AG08395 (cell line): Measurements from ENCODE around the gene CASK.
A peak's percentile ranks its signal among the peaks of the same experiment; 100 is the strongest.

Experiments used
- DNase-seq: peaks from one replicate; pipeline ENCODE4 v3.0.0; 2012; ENCODE audit warnings: mixed read lengths, low spot score

Gene CASK

GRCh38 chrX:41827886-41828285, 95.5 kb downstream of the CASK start:
- peak; percentile 9 for DNase-seq

GRCh38 chrX:41825796-41826195, 97.6 kb downstream of the CASK start:
- DNase-seq, result no peak

GRCh38 chrX:41824551-41824950, 98.8 kb downstream of the CASK start:
- DNase-seq, result peak; percentile 46

GRCh38 chrX:41823402-41823801, 100.0 kb downstream of the CASK start:
- peak; percentile 5 for DNase-seq

GRCh38 chrX:41822892-41823291, 100.5 kb downstream of the CASK start:
- DNase-seq, result no peak

GRCh38 chrX:41808047-41808446, 115.3 kb downstream of the CASK start:
- DNase-seq, result no peak

GRCh38 chrX:41802958-41803357, 120.4 kb downstream of the CASK start:
- no peak for DNase-seq

GRCh38 chrX:41799661-41800060, 123.7 kb downstream of the CASK start:
- DNase-seq, result no peak

GRCh38 chrX:41796577-41796976, 126.8 kb downstream of the CASK start:
- DNase-seq, result no peak

GRCh38 chrX:41796046-41796445, 127.3 kb downstream of the CASK start:
- DNase-seq, result no peak

GRCh38 chrX:41789374-41789773, 134.0 kb downstream of the CASK start:
- no peak for DNase-seq

- DNase-seq, result no peak
Observed at GRCh38 chrX:41785685-41786084, 137.7 kb downstream of the CASK start.

GRCh38 chrX:41781500-41781899, 141.9 kb downstream of the CASK start:
- peak; percentile 61 for DNase-seq

- DNase-seq, result no peak
Observed at GRCh38 chrX:41779941-41780340, 143.4 kb downstream of the CASK start.

GRCh38 chrX:41779030-41779564, 144.3 kb downstream of the CASK start:
- peak; percentile 20 for DNase-seq

GRCh38 chrX:41761702-41762101, 161.7 kb downstream of the CASK start:
- DNase-seq, result no peak

GRCh38 chrX:41761169-41761568, 162.2 kb downstream of the CASK start:
- no peak for DNase-seq

- peak; percentile 7 for DNase-seq
Observed at GRCh38 chrX:41759817-41760216, 163.5 kb downstream of the CASK start.

- no peak for DNase-seq
Observed at GRCh38 chrX:41758401-41758800, 165.0 kb downstream of the CASK start.

- DNase-seq, result no peak
Observed at GRCh38 chrX:41750716-41751115, 172.6 kb downstream of the CASK start.

GRCh38 chrX:41739871-41740270, 183.5 kb downstream of the CASK start:
- DNase-seq, result no peak

- DNase-seq, result no peak
Observed at GRCh38 chrX:41737065-41737464, 186.3 kb downstream of the CASK start.

GRCh38 chrX:41734530-41734929, 188.8 kb downstream of the CASK start:
- DNase-seq, result peak; percentile 14

- no peak for DNase-seq
Observed at GRCh38 chrX:41733939-41734338, 189.4 kb downstream of the CASK start.

GRCh38 chrX:41732260-41732659, 191.1 kb downstream of the CASK start:
- no peak for DNase-seq
